WI38 (cell line): Measurements from ENCODE around the gene NAT8L.

ENCODE experiments used
- H3K4me3 ChIP-seq: 2 replicates; pipeline ENCODE4 v1.5.1; 2011; ENCODE audit warnings: low read depth, mild to moderate bottlenecking, control low read depth, low read length
- TF ChIP-seq, protein P1 (sequence below): IDR thresholded peaks from 2 replicates; pipeline ENCODE4 v1.5.1; 2012; ENCODE audit warnings: low read depth, mild to moderate bottlenecking, control low read depth, low read length

The NAT8L gene

DNA sequence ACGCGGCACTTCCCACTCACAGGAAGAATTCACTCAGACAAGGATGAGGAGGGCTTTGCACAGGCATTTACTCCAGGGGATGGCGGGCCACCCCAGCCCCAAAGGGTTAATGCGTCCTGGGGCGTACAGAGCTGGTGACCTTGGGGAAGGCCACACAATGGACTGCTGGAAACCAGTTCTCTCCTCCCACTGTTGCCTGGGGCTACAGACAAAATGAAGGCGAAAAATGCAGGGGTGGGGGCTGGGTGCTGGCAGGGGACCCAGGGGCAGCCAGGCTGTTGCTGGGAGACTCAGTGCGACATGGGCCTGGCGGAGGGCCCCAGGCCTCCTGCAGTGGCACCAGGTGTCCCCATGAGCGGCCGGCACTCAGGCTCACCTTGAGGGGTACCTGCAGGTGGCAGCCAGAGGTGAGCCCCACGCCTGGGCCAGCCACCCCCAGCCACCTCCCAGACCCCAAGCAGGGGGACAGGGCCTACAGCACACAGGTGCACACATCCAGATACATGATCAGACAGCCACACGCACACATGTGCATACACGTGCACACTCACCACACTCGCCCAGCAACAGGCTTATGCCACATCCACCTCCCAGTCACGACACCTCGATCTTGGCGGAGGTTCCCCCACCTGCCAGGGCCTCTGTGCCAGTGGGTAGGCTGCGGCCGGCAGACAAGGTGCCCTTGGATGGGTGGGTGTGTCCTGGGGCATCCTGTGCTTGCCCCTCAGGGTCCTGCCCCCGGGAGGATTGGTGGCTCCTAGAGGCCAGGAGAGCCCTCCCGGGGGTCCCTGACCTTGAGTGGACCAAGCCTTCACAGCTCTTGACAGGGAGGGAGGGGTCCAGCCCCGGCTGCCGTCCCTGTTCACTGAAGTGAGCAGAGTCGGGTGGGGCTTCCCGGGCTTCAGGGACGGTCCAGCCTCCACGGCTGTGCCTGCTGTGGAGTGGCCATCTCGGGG, 13.1 kb downstream of the NAT8L start:
- H3K4me3 ChIP-seq = no peak overlapping the region
- TF ChIP-seq, protein P1, sequence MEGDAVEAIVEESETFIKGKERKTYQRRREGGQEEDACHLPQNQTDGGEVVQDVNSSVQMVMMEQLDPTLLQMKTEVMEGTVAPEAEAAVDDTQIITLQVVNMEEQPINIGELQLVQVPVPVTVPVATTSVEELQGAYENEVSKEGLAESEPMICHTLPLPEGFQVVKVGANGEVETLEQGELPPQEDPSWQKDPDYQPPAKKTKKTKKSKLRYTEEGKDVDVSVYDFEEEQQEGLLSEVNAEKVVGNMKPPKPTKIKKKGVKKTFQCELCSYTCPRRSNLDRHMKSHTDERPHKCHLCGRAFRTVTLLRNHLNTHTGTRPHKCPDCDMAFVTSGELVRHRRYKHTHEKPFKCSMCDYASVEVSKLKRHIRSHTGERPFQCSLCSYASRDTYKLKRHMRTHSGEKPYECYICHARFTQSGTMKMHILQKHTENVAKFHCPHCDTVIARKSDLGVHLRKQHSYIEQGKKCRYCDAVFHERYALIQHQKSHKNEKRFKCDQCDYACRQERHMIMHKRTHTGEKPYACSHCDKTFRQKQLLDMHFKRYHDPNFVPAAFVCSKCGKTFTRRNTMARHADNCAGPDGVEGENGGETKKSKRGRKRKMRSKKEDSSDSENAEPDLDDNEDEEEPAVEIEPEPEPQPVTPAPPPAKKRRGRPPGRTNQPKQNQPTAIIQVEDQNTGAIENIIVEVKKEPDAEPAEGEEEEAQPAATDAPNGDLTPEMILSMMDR = no peak

DNA sequence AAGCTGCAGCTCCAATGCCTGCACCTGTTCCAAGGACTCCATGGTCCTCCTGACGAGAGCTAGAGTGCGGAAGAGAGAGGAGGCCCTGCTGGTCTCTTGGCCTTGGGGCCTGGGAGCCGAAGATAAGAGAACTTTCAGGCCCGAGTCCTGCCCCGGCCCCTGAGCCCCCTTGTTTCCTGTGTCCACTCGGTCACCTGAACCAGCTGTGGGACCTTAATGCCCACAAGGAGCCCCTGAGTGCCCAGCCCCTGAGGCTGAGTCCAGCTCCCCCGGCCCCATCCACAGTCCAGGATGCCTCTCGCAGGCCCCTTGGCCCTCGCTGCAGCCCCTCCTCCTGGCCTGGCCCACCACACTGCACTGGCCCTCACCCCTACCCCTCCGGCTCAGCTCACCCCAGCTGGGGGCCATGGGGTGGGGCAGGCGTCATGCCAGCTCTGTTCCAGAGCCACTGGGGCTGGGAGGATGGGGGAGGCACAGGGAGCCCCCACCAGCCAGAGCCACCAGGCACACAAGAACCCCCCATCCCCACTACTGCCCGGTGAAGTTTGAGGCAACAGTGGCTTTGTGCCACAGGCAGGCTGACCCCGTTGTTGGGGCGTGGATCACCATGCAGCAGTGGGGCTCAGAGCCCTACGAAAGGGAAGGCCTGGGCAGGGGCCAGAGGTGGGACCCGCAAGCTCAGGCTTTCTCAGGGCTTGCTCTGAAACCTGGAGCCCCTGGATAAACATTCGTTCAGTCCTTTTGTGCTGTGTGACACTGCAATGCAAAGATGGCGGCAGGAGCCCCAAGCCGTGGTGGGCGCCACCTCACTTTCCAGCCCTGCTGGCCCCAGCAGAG, 14.1 kb downstream of the NAT8L start:
- no peak overlapping the region for H3K4me3 ChIP-seq
- TF ChIP-seq, protein P1 = no peak

DNA sequence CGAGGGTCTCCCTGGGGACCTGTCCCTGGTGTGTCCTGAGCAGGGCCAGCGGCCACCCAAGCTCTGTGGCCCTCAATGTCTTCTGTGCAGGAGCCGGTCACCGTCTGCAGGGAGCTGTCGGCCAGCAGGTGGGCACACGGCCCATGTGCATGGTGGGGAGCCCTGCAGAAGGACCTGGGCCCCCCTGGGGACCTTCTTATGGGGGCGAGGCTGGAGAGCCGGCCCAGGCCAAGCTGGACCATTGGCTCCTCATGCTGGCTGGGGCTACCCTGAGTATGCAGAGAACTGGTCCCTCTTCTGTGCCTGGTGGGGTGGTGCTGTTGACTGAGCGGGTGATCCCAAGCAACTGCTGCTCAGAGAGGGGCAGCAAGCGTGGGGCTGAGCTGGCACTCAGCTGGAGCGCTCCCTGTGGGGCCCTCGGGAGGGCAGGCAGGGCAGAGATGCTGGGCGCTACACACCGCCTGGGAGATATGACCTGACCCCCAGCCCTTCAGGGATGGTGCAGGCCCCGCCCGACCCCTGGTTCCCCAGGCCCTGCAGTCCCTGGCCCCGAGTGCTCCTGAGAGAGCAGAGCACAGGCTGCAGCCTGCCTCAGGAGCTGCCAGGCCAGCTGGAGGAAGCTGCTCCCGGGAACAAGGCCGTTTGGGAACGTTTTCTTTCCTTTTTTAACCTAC, 14.8 kb downstream of the NAT8L start:
- no peak overlapping the region for H3K4me3 ChIP-seq
- TF ChIP-seq, protein P1 = no peak

DNA sequence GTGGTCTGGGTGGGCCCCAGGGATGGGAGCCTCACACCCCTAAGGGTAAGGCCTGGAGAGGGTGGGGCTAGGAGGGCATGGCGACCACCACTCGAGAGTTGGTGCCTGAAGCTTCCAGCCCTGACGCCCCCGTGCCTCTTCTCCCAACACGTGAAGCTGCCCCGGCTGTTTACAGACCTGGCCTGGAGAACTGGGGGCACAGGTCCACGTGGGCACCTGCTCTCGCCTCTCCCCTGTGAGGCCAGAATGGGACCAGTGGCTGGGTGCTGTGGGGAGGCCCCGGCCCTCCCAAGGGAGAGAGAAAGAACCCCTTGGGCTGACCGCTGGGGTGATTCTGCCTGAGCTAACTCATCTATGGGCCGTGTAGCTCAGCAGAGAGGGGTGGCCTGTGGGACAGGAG, 15.5 kb downstream of the NAT8L start:
- TF ChIP-seq, protein P1 = no peak
- no peak overlapping the region for H3K4me3 ChIP-seq

DNA sequence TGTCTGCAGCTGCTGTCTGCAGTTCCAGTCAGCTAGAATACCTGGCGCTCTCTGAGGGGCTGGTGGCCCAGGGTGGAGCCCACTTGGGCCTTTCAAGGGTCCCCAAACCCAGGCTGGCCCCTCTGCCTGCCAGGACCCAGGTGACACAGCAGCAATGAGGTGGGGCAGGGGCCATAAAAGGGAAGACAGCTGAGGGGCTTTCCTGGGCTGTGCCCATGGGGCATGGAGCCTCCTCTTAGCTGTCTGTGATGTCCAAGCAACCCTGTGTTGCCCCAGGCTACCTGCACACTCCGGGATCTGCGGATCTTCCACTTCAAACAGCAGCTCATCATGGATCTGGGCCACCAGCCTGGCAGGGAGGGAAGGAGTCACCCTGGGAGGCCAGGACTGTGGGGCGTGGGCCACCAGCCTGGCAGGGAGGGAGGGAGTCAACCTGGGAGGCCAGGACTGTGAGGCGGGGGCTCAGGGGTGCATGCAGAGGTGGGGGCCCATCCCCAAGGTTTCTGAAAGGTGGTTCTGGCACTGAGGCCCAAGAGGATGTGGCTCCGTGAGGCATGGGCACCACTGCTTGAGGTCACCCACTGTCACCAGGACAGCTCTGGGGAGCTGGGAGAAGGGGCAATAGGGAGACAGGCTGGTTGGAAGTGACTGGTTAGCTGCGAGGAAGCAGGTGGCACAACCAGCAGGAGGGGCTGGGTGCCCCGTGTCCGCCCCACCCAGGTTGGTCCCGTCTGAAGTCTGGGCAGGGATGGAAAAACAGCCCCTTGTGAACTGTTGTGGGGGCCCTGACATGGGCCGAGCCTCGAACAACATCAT, 16.3 kb downstream of the NAT8L start:
- TF ChIP-seq, protein P1 = no peak
- no peak overlapping the region for H3K4me3 ChIP-seq

DNA sequence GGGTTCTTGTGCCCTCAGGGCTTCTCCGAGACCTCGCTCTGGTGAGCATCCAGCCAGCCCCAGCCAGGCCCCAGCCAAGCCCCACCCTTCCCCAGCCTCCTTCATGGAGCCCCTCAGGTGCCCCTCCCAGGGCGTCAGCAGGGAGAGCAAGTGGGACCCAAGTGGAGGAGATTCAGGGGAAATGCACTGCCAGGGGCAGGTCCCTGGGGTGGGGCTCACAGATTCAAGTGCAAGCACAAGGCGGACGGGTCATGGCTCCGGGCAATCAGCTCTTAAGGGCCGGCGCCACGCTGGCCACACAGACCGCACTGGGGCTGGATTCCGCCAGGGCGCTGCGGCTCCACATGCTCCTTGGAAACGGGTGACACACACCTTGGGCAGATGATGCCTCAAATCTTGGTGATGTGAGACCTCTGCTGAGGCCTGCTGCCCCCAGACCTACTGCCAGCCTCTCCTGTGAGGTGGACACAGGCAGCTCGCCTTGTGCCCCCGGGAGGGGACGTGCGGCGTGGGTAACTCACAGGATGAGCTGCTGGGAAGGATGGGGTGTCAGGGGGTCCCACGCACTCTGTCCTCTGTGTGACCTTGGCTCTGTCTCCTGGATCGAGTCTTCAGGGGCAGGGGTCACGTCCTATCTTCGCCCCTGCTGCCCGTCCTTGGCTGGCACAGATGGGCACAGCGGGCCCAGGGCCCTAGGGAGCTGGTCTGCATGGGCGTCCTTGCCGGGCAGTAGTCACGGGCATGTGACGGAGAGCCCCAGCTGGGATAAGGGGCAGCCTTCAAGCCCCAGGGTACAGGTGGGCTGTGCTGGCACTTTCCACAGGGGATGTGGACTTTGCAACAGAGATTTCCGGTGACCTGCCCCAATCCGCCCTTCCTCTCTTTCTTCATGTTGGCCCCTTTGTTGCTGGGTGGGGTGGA, 17.1 kb downstream of the NAT8L start:
- no peak overlapping the region for H3K4me3 ChIP-seq
- TF ChIP-seq, protein P1 = no peak
